ENCODE results near the gene ZBTB7C. TPM values are rescaled to one million over a fixed set of nuclear protein-coding genes. Genes with fewer than 3 reads are reported as not detected.

Gene ZBTB7C
- total and polyA plus RNA-seq, 3 experiments from 2014 or later = 0.13 TPM; not detected in 2

GRCh38 chr18:48133671-48134251 is 275.4 kb downstream of the ZBTB7C start:
- POLR2A ChIA-PET = no interaction called here

GRCh38 chr18:48132797-48133655 is 276.2 kb downstream of the ZBTB7C start:
- no peak overlapping the region for H3K27ac ChIP-seq (ENCODE audit: low read depth, low read length)
- H3K36me3 ChIP-seq (ENCODE audit: insufficient read depth, low read length) = no peaks in the 10 kb centered on the region
- H3K27me3 ChIP-seq (ENCODE audit: insufficient read depth, low read length, poor library complexity, severe bottlenecking) = peaks cover 7% of the 10 kb centered on the region
- no peaks in the 10 kb centered on the region for H3K9me3 ChIP-seq (ENCODE audit: low read length)
- peak overlapping the region in 1 of 8 donors; percentile 77 for H3K27ac Mint-ChIP-seq
- H3K27me3 Mint-ChIP-seq = peaks cover 19 to 45% of the 10 kb centered on the region in 2 donors
- DNase-seq = no peak
- POLR2A ChIA-PET = no interaction called here
- H3K4me3 ChIP-seq (ENCODE audit: low read length) = no peak overlapping the region
- H3K4me1 Mint-ChIP-seq = peaks cover 4 to 19% (median 5%) of the 10 kb centered on the region in 3 donors
- H3K36me3 Mint-ChIP-seq = no peaks in the 10 kb centered on the region
- H3K4me3 Mint-ChIP-seq = no peak overlapping the region
- no peaks in the 10 kb centered on the region for H3K9me3 Mint-ChIP-seq
- H3K4me1 ChIP-seq (ENCODE audit: insufficient read depth, low read length) = no peaks in the 10 kb centered on the region
- CTCF ChIA-PET = no interaction called here

More at GRCh38 chr18:48133671-48134251, 275.4 kb downstream of the ZBTB7C start:
- Histone ChIP-seq H3K27me3 (ENCODE audit: insufficient read depth, low read length, poor library complexity, severe bottlenecking) (peaks cover 8% of the 10 kb centered on the region), H3K27ac (ENCODE audit: low read depth, low read length) (no peak overlapping the region), H3K4me3 (ENCODE audit: low read length) (no peak overlapping the region), H3K9me3 (ENCODE audit: low read length) (no peaks in the 10 kb centered on the region), H3K4me1 (ENCODE audit: insufficient read depth, low read length) (no peaks in the 10 kb centered on the region), H3K36me3 (ENCODE audit: insufficient read depth, low read length) (no peaks in the 10 kb centered on the region)
- Mint-ChIP-seq H3K36me3 (no peaks in the 10 kb centered on the region), H3K4me3 (no peak overlapping the region), H3K27ac (no peak overlapping the region), H3K4me1 (peaks cover 4 to 19% (median 5%) of the 10 kb centered on the region in 3 donors), H3K9me3 (no peaks in the 10 kb centered on the region), H3K27me3 (peaks cover 22 to 46% of the 10 kb centered on the region in 2 donors)
- CTCF ChIA-PET = no interaction called here
- no peak for DNase-seq

DNA sequence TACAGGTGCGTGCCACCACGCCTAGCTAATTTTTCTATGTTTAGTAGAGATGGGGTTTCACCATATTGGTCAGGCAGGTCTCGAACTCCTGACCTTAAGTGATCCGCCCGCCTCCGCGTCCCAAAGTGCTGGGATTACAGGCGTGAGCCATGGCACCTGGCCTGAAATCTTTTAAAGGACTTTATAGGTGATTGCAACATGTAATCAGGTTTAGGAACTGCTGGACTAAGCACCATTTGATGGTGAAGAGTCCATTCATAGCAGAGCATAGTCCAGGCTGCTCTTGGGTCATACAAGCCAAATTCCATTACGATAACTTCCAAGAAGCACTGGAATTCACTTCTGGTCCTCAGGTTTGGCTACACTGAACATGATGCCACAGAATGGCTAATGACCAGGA is 278.1 kb downstream of the ZBTB7C start:
- Histone ChIP-seq H3K36me3 (ENCODE audit: insufficient read depth, low read length) (no peaks in the 10 kb centered on the region), H3K4me3 (ENCODE audit: low read length) (no peak overlapping the region), H3K27me3 (ENCODE audit: insufficient read depth, low read length, poor library complexity, severe bottlenecking) (no peaks in the 10 kb centered on the region), H3K27ac (ENCODE audit: low read depth, low read length) (no peak overlapping the region), H3K4me1 (ENCODE audit: insufficient read depth, low read length) (no peaks in the 10 kb centered on the region), H3K9me3 (ENCODE audit: low read length) (no peaks in the 10 kb centered on the region)
- H3K27ac Mint-ChIP-seq = peak overlapping the region in 1 of 8 donors; percentile 38
- no peaks in the 10 kb centered on the region for H3K36me3 Mint-ChIP-seq
- peaks cover 14 to 42% of the 10 kb centered on the region in 2 donors for H3K27me3 Mint-ChIP-seq
- CTCF ChIA-PET = no interaction called here
- no peaks in the 10 kb centered on the region for H3K9me3 Mint-ChIP-seq
- POLR2A ChIA-PET = no interaction called here
- peaks cover 0 to 9% (median 0%) of the 10 kb centered on the region in 3 donors for H3K4me1 Mint-ChIP-seq
- H3K4me3 Mint-ChIP-seq = no peak overlapping the region
- no peak for DNase-seq

GRCh38 chr18:48129621-48130082 is 279.5 kb downstream of the ZBTB7C start:
- Histone ChIP-seq H3K27ac (ENCODE audit: low read depth, low read length) (no peak overlapping the region), H3K4me3 (ENCODE audit: low read length) (no peak overlapping the region), H3K4me1 (ENCODE audit: insufficient read depth, low read length) (no peaks in the 10 kb centered on the region), H3K9me3 (ENCODE audit: low read length) (no peaks in the 10 kb centered on the region), H3K36me3 (ENCODE audit: insufficient read depth, low read length) (no peaks in the 10 kb centered on the region), H3K27me3 (ENCODE audit: insufficient read depth, low read length, poor library complexity, severe bottlenecking) (no peaks in the 10 kb centered on the region)
- Mint-ChIP-seq H3K4me1 (no peaks in the 10 kb centered on the region), H3K4me3 (no peak overlapping the region), H3K9me3 (no peaks in the 10 kb centered on the region), H3K27ac (no peak overlapping the region), H3K27me3 (peaks cover 8 to 31% of the 10 kb centered on the region in 2 donors), H3K36me3 (no peaks in the 10 kb centered on the region)
- ChIA-PET POLR2A (no interaction called here), CTCF (no interaction called here)
- DNase-seq = no peak

DNA sequence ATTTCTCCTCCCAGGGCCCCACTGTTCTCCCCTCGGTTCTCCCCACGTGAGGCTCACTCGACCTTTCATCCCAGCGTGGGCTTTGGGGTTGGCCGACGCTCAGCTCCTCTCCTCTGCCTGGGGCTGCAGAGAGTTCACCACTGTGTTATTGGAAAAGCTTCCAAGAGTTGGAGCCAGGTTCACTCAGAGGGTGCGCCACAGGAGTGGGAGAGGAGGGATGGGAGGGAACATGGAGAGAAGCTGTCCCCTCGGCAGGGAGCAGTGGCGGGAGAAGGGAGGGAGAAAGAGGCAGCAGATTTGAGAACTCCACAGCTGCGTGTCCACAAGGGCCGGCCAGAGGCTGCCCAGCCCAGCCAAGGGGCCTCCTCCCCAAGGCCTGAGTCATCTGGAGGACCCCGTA is 281.6 kb downstream of the ZBTB7C start:
- H3K4me3 Mint-ChIP-seq = no peak overlapping the region
- H3K4me1 Mint-ChIP-seq = no peaks in the 10 kb centered on the region
- Histone ChIP-seq H3K4me1 (ENCODE audit: insufficient read depth, low read length) (no peaks in the 10 kb centered on the region), H3K27me3 (ENCODE audit: insufficient read depth, low read length, poor library complexity, severe bottlenecking) (no peaks in the 10 kb centered on the region), H3K9me3 (ENCODE audit: low read length) (no peaks in the 10 kb centered on the region), H3K36me3 (ENCODE audit: insufficient read depth, low read length) (no peaks in the 10 kb centered on the region), H3K4me3 (ENCODE audit: low read length) (no peak overlapping the region), H3K27ac (ENCODE audit: low read depth, low read length) (no peak overlapping the region)
- H3K27me3 Mint-ChIP-seq = peaks cover 9 to 23% of the 10 kb centered on the region in 2 donors
- ChIA-PET POLR2A (no interaction called here), CTCF (no interaction called here)
- no peaks in the 10 kb centered on the region for H3K9me3 Mint-ChIP-seq
- DNase-seq = no peak
- H3K36me3 Mint-ChIP-seq = no peaks in the 10 kb centered on the region
- H3K27ac Mint-ChIP-seq = no peak overlapping the region

GRCh38 chr18:48126240-48126639 is 282.9 kb downstream of the ZBTB7C start:
- Mint-ChIP-seq H3K27me3 (peaks cover 9 to 23% of the 10 kb centered on the region in 2 donors), H3K4me3 (no peak overlapping the region), H3K4me1 (no peaks in the 10 kb centered on the region), H3K9me3 (no peaks in the 10 kb centered on the region), H3K36me3 (no peaks in the 10 kb centered on the region), H3K27ac (no peak overlapping the region)
- ChIA-PET POLR2A (no interaction called here), CTCF (no interaction called here)
- no peaks in the 10 kb centered on the region for H3K9me3 ChIP-seq (ENCODE audit: low read length)
- H3K36me3 ChIP-seq (ENCODE audit: insufficient read depth, low read length) = no peaks in the 10 kb centered on the region
- no peak overlapping the region for H3K27ac ChIP-seq (ENCODE audit: low read depth, low read length)
- H3K27me3 ChIP-seq (ENCODE audit: insufficient read depth, low read length, poor library complexity, severe bottlenecking) = no peaks in the 10 kb centered on the region
- no peak overlapping the region for H3K4me3 ChIP-seq (ENCODE audit: low read length)
- no peaks in the 10 kb centered on the region for H3K4me1 ChIP-seq (ENCODE audit: insufficient read depth, low read length)
- no peak for DNase-seq

DNA sequence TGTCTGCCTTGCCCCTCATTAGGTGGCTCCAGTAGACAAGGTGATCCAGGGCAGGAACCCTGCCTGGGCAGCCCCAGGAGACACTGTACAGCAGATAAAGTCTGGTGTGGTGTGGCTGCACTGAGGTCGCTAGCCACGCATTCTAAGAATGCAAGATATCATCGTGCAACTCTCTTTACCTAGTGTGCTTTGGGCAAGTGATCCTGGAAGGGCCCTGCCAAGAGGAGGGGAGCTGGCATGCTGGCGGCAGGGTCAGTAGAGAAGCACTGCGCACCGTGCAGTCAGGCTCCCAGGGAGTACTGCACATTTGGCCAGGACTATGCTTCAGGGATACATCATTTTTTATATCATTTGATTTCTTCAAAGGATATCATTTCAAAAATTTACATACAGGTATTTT is 283.5 kb downstream of the ZBTB7C start:
- CTCF ChIA-PET = no interaction called here
- Histone ChIP-seq H3K27me3 (ENCODE audit: insufficient read depth, low read length, poor library complexity, severe bottlenecking) (no peaks in the 10 kb centered on the region), H3K4me1 (ENCODE audit: insufficient read depth, low read length) (no peaks in the 10 kb centered on the region), H3K4me3 (ENCODE audit: low read length) (no peak overlapping the region), H3K36me3 (ENCODE audit: insufficient read depth, low read length) (no peaks in the 10 kb centered on the region), H3K27ac (ENCODE audit: low read depth, low read length) (no peak overlapping the region), H3K9me3 (ENCODE audit: low read length) (no peaks in the 10 kb centered on the region)
- H3K27me3 Mint-ChIP-seq = peaks cover 9 to 23% of the 10 kb centered on the region in 2 donors
- no peaks in the 10 kb centered on the region for H3K36me3 Mint-ChIP-seq
- no peaks in the 10 kb centered on the region for H3K9me3 Mint-ChIP-seq
- POLR2A ChIA-PET = no interaction called here
- no peak overlapping the region for H3K4me3 Mint-ChIP-seq
- no peak for DNase-seq
- no peaks in the 10 kb centered on the region for H3K4me1 Mint-ChIP-seq
- H3K27ac Mint-ChIP-seq = no peak overlapping the region

- Mint-ChIP-seq H3K9me3 (peaks cover 0 to under 1% (median 0%) of the 10 kb centered on the region in 5 donors), H3K27ac (no peak overlapping the region), H3K4me1 (no peaks in the 10 kb centered on the region), H3K4me3 (no peak overlapping the region), H3K36me3 (no peaks in the 10 kb centered on the region), H3K27me3 (peaks cover 9 to 20% of the 10 kb centered on the region in 2 donors)
- H3K27ac ChIP-seq (ENCODE audit: low read depth, low read length) = no peak overlapping the region
- no peak overlapping the region for H3K4me3 ChIP-seq (ENCODE audit: low read length)
- H3K36me3 ChIP-seq (ENCODE audit: insufficient read depth, low read length) = no peaks in the 10 kb centered on the region
- no peak for DNase-seq
- H3K27me3 ChIP-seq (ENCODE audit: insufficient read depth, low read length, poor library complexity, severe bottlenecking) = no peaks in the 10 kb centered on the region
- POLR2A ChIA-PET = no interaction called here
- H3K9me3 ChIP-seq (ENCODE audit: low read length) = no peaks in the 10 kb centered on the region
- CTCF ChIA-PET = no interaction called here
- no peaks in the 10 kb centered on the region for H3K4me1 ChIP-seq (ENCODE audit: insufficient read depth, low read length)
These were observed 284.1 kb downstream of the ZBTB7C start for GRCh38 chr18:48124857-48125626.
